GM12892 (cell line): Measurements from ENCODE around the gene DHX34.

Experiments used
- POLR2A ChIP-seq: IDR thresholded peaks from 2 replicates; pipeline ENCODE4 v1.6.1; 2011; ENCODE audit warnings: low read depth, low read length, control low read depth
- POLR2AphosphoS5 ChIP-seq: IDR thresholded peaks from 2 replicates; pipeline ENCODE4 v1.6.1; 2011; ENCODE audit warnings: low read depth, low read length, control low read depth
- TAF1 ChIP-seq: IDR thresholded peaks from 2 replicates; pipeline ENCODE4 v1.6.1; 2011; ENCODE audit warnings: low read depth, mild to moderate bottlenecking, control low read depth, low read length, borderline replicate concordance

DNA sequence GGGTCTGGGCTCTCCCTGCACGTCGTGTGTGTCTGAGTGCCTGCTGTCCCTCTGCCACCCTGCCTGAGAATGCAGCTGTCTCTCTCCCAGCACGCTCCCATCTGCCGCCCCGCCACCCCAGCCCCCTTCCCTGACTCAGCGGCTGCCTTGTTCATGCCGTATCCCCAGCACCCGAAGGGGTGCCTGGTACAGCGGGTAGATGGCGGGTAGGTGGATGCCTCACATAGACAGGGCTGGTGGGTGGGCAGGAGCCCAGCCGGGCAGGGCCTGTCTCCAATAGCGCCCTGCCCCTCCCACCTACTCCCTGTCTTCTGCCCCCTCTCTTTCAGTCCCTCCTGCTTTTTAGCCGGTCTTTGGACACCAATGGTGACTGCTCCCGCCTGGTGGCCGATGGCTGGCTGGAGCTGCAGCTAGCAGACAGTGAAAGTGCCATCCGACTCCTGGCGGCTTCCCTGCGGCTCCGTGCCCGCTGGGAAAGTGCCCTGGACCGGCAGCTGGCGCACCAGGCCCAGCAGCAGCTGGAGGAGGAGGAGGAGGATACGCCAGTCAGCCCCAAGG, 30.3 kb downstream of the DHX34 start:
- TF ChIP-seq POLR2A (no peak), POLR2AphosphoS5 (no peak), TAF1 (no peak)
